ENCODE results near the gene NEDD9. TPM values are rescaled to one million over a fixed set of nuclear protein-coding genes. Genes with fewer than 3 reads are reported as not detected.

NEDD9 gene
- total RNA-seq, 1 experiment from 2014 or later: 4.4 TPM

DNA sequence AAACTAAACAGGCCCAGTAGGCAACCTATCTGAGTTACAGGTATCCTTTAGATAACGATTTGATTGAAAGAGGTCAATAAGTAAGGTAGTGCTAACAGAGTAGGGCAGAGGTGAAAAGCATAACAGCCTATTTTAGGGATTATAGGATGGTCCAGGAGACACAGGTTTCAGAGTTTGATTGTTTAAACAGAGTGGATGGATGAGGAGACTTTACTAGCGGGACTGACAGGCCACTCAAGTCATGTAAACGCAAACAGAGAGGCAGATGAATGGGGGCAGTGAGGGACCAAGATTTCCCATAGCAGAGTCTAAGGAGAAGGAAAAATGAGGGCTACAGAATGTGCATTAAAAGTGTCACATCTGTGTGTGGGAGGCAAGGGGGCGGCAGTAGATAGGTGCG is 4.8 kb downstream of the NEDD9 start:
- no peak overlapping the region for H3K27ac Mint-ChIP-seq (ENCODE audit: low read depth, unreplicated experiment)
- no peak overlapping the region for H3K4me3 Mint-ChIP-seq (ENCODE audit: unreplicated experiment)
- peaks cover 6% of the 10 kb centered on the region for H3K36me3 Mint-ChIP-seq (ENCODE audit: insufficient read depth, unreplicated experiment)
- ChIA-PET POLR2A (no interaction called here), CTCF (interaction anchor here (0.7 kb wide), 1 partner anchor 589 kb away, joined by 3 read pairs; no protein-coding TSS in a partner anchor)
- peaks cover 53% of the 10 kb centered on the region for H3K4me1 Mint-ChIP-seq (ENCODE audit: insufficient read depth, unreplicated experiment)
- intact Hi-C loops (cut with micrococcal nuclease): no loop called here
- DNase-seq (ENCODE audit: unreplicated experiment): no peak
- H3K9me3 Mint-ChIP-seq (ENCODE audit: unreplicated experiment): no peaks in the 10 kb centered on the region
- no peaks in the 10 kb centered on the region for H3K27me3 Mint-ChIP-seq (ENCODE audit: insufficient read depth, unreplicated experiment)
- no peak for TF ChIP-seq CTCF (IDR thresholded peaks at IDR 0.05; ENCODE audit: unreplicated experiment)
- no TSS peak for BruUV-seq (replicated peaks)

DNA sequence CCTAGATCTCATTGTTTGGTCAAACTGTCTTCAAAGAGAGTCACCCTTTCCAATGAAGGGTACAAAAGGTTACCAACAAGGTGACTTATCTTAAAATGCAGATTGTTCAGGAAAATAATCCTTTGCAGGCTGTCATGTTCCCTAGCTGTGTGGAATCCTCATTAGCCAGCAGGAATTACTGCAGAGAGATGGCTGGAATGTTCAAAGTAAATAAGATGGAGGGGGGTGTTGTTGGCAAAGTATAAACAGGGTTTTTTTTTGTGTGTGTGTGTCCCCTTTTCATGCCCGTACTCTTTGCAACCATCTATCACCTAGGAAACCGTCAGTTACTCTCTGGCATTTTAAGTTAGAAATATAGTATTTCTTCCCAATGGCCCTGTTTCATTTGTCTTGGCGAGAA is 6.5 kb downstream of the NEDD9 start:
- H3K4me1 Mint-ChIP-seq (ENCODE audit: insufficient read depth, unreplicated experiment): peaks cover 56% of the 10 kb centered on the region
- intact Hi-C loops (cut with micrococcal nuclease): no loop called here
- H3K4me3 Mint-ChIP-seq (ENCODE audit: unreplicated experiment): no peak overlapping the region
- DNase-seq (ENCODE audit: unreplicated experiment): no peak
- BruUV-seq (replicated peaks): no TSS peak
- no peaks in the 10 kb centered on the region for H3K27me3 Mint-ChIP-seq (ENCODE audit: insufficient read depth, unreplicated experiment)
- ChIA-PET CTCF (interaction anchor here (0.6 kb wide), 1 partner anchor 86 kb away, joined by 3 read pairs; no protein-coding TSS in a partner anchor), POLR2A (no interaction called here)
- no peak overlapping the region for H3K27ac Mint-ChIP-seq (ENCODE audit: low read depth, unreplicated experiment)
- peaks cover 6% of the 10 kb centered on the region for H3K36me3 Mint-ChIP-seq (ENCODE audit: insufficient read depth, unreplicated experiment)
- H3K9me3 Mint-ChIP-seq (ENCODE audit: unreplicated experiment): no peaks in the 10 kb centered on the region
- TF ChIP-seq CTCF (IDR thresholded peaks at IDR 0.05; ENCODE audit: unreplicated experiment): no peak

DNA sequence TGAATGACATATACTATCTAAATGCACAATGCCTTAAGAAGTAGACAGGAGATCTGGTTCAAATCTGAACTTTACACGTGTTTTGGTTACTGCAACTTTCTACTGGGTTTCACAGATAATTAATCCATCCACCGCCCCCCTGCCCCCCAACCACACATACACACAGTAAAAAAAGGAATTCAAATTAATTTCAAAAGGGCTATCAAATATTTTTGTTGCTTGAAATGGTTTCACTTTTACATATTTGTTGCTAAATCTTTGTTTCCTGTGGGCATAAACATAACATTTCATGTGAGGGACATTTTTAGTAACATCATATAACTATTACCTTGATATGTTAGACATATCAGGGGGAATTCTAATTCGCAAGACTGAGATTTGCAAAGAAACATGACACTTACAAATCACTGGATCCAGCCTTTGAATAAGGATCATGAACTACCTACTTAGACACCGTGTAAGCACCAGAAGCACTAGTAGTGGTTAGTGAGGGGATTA is 7.5 kb downstream of the NEDD9 start:
- H3K9me3 Mint-ChIP-seq (ENCODE audit: unreplicated experiment): no peaks in the 10 kb centered on the region
- no TSS peak for BruUV-seq (replicated peaks)
- no peak for DNase-seq (ENCODE audit: unreplicated experiment)
- TF ChIP-seq CTCF (IDR thresholded peaks at IDR 0.05; ENCODE audit: unreplicated experiment): no peak
- H3K27me3 Mint-ChIP-seq (ENCODE audit: insufficient read depth, unreplicated experiment): no peaks in the 10 kb centered on the region
- ChIA-PET CTCF (no interaction called here), POLR2A (interaction anchor here (0.6 kb wide), 1 partner anchor 579 kb away, joined by 3 read pairs; no protein-coding TSS in a partner anchor)
- peaks cover 6% of the 10 kb centered on the region for H3K36me3 Mint-ChIP-seq (ENCODE audit: insufficient read depth, unreplicated experiment)
- H3K4me3 Mint-ChIP-seq (ENCODE audit: unreplicated experiment): no peak overlapping the region
- intact Hi-C loops (cut with micrococcal nuclease): no loop called here
- H3K27ac Mint-ChIP-seq (ENCODE audit: low read depth, unreplicated experiment): no peak overlapping the region
- peaks cover 46% of the 10 kb centered on the region for H3K4me1 Mint-ChIP-seq (ENCODE audit: insufficient read depth, unreplicated experiment)

GRCh38 chr6:11224252-11224965 is 8.1 kb downstream of the NEDD9 start:
- intact Hi-C loops (cut with micrococcal nuclease): no loop called here
- H3K4me3 Mint-ChIP-seq (ENCODE audit: unreplicated experiment): no peak overlapping the region
- no peaks in the 10 kb centered on the region for H3K27me3 Mint-ChIP-seq (ENCODE audit: insufficient read depth, unreplicated experiment)
- no peak for TF ChIP-seq CTCF (IDR thresholded peaks at IDR 0.05; ENCODE audit: unreplicated experiment)
- BruUV-seq (replicated peaks): no TSS peak
- DNase-seq (ENCODE audit: unreplicated experiment): no peak
- POLR2A ChIA-PET: interaction anchor here (3.0 to 3.1 kb wide), 2 partner anchors 8 to 17 kb away, joined by 16 to 23 read pairs; partner anchors contain the start of gene NEDD9
- H3K27ac Mint-ChIP-seq (ENCODE audit: low read depth, unreplicated experiment): no peak overlapping the region
- H3K4me1 Mint-ChIP-seq (ENCODE audit: insufficient read depth, unreplicated experiment): peaks cover 41% of the 10 kb centered on the region
- H3K9me3 Mint-ChIP-seq (ENCODE audit: unreplicated experiment): no peaks in the 10 kb centered on the region
- H3K36me3 Mint-ChIP-seq (ENCODE audit: insufficient read depth, unreplicated experiment): peaks cover 8% of the 10 kb centered on the region
- CTCF ChIA-PET: interaction anchor here (0.6 kb wide), 1 partner anchor 24 kb away, joined by 3 read pairs; no protein-coding TSS in a partner anchor

Data from MCF 10A (cell line).